Large intestine (tissue), 3 donors: ENCODE data around the gene ATP5MG. TPM values are rescaled to one million over a fixed set of nuclear protein-coding genes. Genes with fewer than 3 reads are reported as not detected.

Experiments
- DNase-seq, 2 donors: peaks; one replicate each; pipeline versions ENCODE4 v3.0.0 to v3.0.0-alpha.2; 2013
- H3K27ac ChIP-seq: one replicate; pipeline ENCODE4 v1.5.1; 2013; ENCODE audit warnings: low read length
- H3K27me3 ChIP-seq: 2 replicates; pipeline ENCODE4 v1.6.1; 2013; ENCODE audit warnings: low read length; ENCODE audit not compliant: control insufficient read depth, insufficient read depth
- H3K36me3 ChIP-seq: 2 replicates; pipeline ENCODE4 v1.6.1; 2013; ENCODE audit warnings: low read length; ENCODE audit not compliant: control insufficient read depth, insufficient read depth
- H3K4me1 ChIP-seq: one replicate; pipeline ENCODE4 v1.6.1; 2013; ENCODE audit warnings: low read length; ENCODE audit not compliant: control insufficient read depth, insufficient read depth
- H3K4me3 ChIP-seq: one replicate; pipeline ENCODE4 v1.5.1; 2013; ENCODE audit warnings: low read length
- H3K9me3 ChIP-seq: one replicate; pipeline ENCODE4 v1.6.1; 2013; ENCODE audit warnings: mild to moderate bottlenecking, low read depth, low read length, moderate library complexity; ENCODE audit not compliant: control insufficient read depth
- WGBS: methylation state at CpG from one replicate; pipeline ENCODE4 v1.1.5; 2013; ENCODE audit warnings: low lambda C conversion rate; ENCODE audit not compliant: insufficient coverage; 5-methylcytosine and 5-hydroxymethylcytosine counted together
- polyA plus RNA-seq: library from polyadenylated mRNA; unstranded; fragments of 120-200 nt; gene quantifications from one replicate; pipeline ENCODE4 v1.2.1, GENCODE V29; 2013

The ATP5MG gene
- polyA plus RNA-seq, 1 donor: 285 TPM

GRCh38 chr11:118373871-118374270 lies 27.5 kb upstream of the ATP5MG start:
- Histone ChIP-seq H3K36me3 (peaks cover 85% of the 10 kb centered on the region), H3K27me3 (no peaks in the 10 kb centered on the region), H3K4me3 (no peak overlapping the region), H3K4me1 (no peaks in the 10 kb centered on the region), H3K27ac (no peak overlapping the region), H3K9me3 (no peaks in the 10 kb centered on the region)
- no peak for DNase-seq
- no CpG with 5 or more reads among the region's 5 CpGs for WGBS

DNA sequence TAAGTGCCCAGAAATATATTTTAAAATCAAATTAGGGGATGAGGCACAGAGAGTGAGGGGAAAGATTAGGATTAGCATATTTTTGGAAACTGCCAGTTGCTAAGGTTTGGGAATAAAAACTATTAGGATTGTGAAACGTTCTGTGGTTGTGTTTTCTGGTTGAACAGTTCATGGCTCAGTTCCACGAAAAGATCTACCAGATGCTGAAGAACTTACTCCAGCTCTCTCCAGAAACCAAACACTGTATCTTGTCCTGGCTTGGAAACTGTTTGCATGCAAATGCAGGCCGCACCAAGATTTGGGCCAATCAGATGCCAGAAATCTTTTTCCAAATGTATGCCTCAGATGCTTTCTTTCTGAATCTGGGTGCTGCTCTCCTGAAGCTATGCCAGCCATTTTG lies 26.7 kb upstream of the ATP5MG start:
- WGBS: 100% methylated on average over 1 of the region's 3 CpGs
- H3K4me3 ChIP-seq: no peak overlapping the region
- no peak overlapping the region for H3K27ac ChIP-seq
- no peaks in the 10 kb centered on the region for H3K4me1 ChIP-seq
- DNase-seq: no peak
- peaks cover 85% of the 10 kb centered on the region for H3K36me3 ChIP-seq
- no peaks in the 10 kb centered on the region for H3K9me3 ChIP-seq
- no peaks in the 10 kb centered on the region for H3K27me3 ChIP-seq

DNA sequence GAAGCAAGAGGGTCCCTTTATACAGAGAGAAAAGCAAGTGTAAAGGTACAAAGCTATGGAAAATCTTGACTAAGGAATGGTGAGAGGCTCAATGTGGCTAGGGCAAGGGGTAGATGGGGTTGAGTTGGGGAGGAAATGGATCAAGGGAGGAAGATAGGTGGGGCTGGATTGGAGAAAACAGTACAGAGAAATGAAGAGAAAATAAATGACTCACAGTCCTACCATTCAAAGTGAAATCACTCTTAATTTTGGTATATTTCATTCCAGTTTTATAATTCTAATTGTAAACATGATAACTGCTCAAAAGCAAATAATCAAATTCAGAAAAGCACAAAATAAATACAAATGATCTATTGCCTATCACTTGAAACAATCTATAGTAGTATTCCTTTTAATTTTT lies 25.4 kb upstream of the ATP5MG start:
- Histone ChIP-seq H3K27me3 (no peaks in the 10 kb centered on the region), H3K9me3 (no peaks in the 10 kb centered on the region), H3K27ac (no peak overlapping the region), H3K4me1 (no peaks in the 10 kb centered on the region), H3K4me3 (no peak overlapping the region), H3K36me3 (peaks cover 86% of the 10 kb centered on the region)
- no peak for DNase-seq

DNA sequence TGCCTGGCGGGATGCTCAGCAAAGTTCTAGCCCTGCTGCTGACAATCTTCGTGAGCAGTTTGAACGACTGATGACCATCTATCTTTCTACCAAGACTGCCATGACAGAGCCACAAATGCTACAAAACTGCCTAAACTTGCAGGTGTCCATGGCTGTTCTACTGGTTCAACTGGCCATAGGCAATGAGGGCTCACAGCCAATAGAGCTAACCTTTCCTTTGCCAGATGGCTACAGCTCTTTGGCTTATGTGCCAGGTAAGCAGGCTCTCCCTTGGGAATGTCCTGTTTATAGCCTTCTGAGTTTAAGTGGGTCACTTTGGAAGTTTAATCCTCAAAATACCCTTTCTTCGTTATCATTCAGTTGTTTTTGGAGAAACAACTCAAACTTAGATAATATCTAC lies 21.9 kb upstream of the ATP5MG start:
- WGBS: 80% methylated on average over 1 of the region's 4 CpGs
- no peaks in the 10 kb centered on the region for H3K27me3 ChIP-seq
- no peaks in the 10 kb centered on the region for H3K9me3 ChIP-seq
- H3K4me3 ChIP-seq: no peak overlapping the region
- H3K36me3 ChIP-seq: peaks cover 84% of the 10 kb centered on the region
- no peak overlapping the region for H3K27ac ChIP-seq
- no peak for DNase-seq
- H3K4me1 ChIP-seq: no peaks in the 10 kb centered on the region

GRCh38 chr11:118380571-118380970 lies 20.8 kb upstream of the ATP5MG start:
- Histone ChIP-seq H3K4me1 (no peaks in the 10 kb centered on the region), H3K9me3 (no peaks in the 10 kb centered on the region), H3K27ac (no peak overlapping the region), H3K4me3 (no peak overlapping the region), H3K27me3 (no peaks in the 10 kb centered on the region), H3K36me3 (peaks cover 85% of the 10 kb centered on the region)
- no peak for DNase-seq

GRCh38 chr11:118382954-118383353 lies 18.5 kb upstream of the ATP5MG start:
- peaks cover 90% of the 10 kb centered on the region for H3K36me3 ChIP-seq
- no peaks in the 10 kb centered on the region for H3K9me3 ChIP-seq
- no peaks in the 10 kb centered on the region for H3K4me1 ChIP-seq
- H3K4me3 ChIP-seq: no peak overlapping the region
- no peaks in the 10 kb centered on the region for H3K27me3 ChIP-seq
- WGBS: no CpG with 5 or more reads among the region's 3 CpGs
- no peak overlapping the region for H3K27ac ChIP-seq
- no peak for DNase-seq

DNA sequence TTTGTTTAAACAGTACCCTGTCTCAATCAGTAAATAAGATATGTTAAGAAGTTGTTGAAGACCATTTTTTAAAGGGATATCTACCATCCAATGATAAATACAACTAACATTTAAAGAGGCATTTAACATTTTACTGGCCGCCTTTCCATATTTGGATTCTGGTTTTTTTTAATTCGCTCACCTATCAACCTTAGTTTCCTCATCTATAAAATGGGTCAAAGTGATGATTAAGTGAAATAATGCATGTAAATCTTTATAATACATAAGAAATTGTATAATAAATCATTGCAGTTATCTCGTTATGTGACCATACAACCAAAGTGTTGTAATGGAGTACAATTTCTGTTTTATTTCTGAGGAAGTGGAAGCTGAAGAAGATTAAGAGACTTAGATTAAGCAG lies 17.7 kb upstream of the ATP5MG start:
- H3K36me3 ChIP-seq: peaks cover 89% of the 10 kb centered on the region
- H3K9me3 ChIP-seq: no peaks in the 10 kb centered on the region
- H3K4me3 ChIP-seq: no peak overlapping the region
- no peak for DNase-seq
- no peaks in the 10 kb centered on the region for H3K27me3 ChIP-seq
- no peaks in the 10 kb centered on the region for H3K4me1 ChIP-seq
- WGBS: 100% methylated on average over 3 of the region's 3 CpGs
- no peak overlapping the region for H3K27ac ChIP-seq

DNA sequence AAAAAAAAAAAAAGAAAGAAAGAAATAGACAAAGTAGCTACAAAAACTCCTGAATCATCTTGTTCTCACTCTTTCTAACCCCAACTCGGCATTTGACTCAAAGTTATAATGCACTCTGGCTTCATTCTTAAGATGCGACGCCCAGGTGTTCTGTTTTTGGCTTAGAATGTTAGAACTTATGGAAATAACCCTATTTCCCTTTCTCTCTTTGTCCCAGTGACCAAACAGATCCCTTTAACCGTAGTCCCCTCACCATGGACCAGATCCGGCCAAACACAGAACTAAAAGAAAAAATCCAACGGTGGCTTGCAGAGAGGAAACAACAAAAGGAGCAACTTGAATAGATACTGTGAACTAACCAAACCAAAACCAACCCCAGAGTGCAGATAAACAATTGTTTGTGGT lies 5.3 kb upstream of the ATP5MG start:
- no peak for DNase-seq
- no peak overlapping the region for H3K27ac ChIP-seq
- H3K36me3 ChIP-seq: peaks cover 54% of the 10 kb centered on the region
- no peaks in the 10 kb centered on the region for H3K27me3 ChIP-seq
- H3K4me3 ChIP-seq: no peak overlapping the region
- WGBS: no CpG with 5 or more reads among the region's 6 CpGs
- H3K4me1 ChIP-seq: peaks cover 4% of the 10 kb centered on the region
- no peaks in the 10 kb centered on the region for H3K9me3 ChIP-seq

GRCh38 chr11:118397448-118397847 lies 4.0 kb upstream of the ATP5MG start:
- Histone ChIP-seq H3K9me3 (no peaks in the 10 kb centered on the region), H3K4me1 (peaks cover 4% of the 10 kb centered on the region), H3K4me3 (no peak overlapping the region), H3K27me3 (no peaks in the 10 kb centered on the region), H3K36me3 (peaks cover 42% of the 10 kb centered on the region), H3K27ac (no peak overlapping the region)
- no peak for DNase-seq

DNA sequence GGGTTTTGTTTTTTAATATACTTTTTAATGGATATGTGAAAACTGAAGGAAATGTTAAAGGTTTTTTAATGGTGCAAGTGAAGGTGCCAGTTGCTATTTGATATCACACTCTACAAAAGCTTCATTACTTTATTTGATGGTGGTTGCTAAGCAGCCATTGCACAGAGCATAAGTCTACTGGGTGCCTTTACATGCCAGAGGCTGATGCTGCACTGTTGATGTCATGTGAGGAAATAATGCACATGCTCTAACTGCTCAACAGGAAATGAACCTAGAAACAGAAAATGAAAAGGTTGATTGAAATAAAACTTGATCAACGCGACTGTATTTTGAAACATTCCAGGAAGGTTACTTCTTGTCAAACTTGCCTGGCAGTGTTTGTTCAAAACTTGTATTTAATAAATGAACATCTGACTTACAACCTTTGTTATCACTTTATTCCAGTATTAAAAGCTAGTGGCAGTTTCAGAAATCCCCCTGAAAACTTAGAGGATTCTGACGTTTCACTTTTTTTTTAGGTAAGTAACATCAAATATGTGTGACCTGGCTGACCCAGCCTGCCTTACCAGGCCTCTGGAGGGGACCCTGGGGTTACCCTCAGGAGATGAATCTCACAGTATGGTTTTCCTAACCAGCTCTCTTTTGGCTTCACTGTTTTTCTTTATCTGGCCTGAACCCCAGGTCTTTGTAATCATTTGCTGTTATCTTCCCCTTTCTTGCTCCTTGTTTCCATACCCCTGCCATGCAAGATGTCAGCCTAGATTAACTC lies 2.4 kb upstream of the ATP5MG start:
- Histone ChIP-seq H3K27me3 (no peaks in the 10 kb centered on the region), H3K9me3 (no peaks in the 10 kb centered on the region), H3K27ac (no peak overlapping the region), H3K4me3 (no peak overlapping the region), H3K4me1 (peaks cover 8% of the 10 kb centered on the region), H3K36me3 (peaks cover 27% of the 10 kb centered on the region)
- DNase-seq: no peak
- WGBS: 72% methylated on average over 3 of the region's 3 CpGs

- 0% methylated on average over 3 of the region's 22 CpGs for WGBS
- peak overlapping the region; percentile 93 for H3K4me3 ChIP-seq
- DNase-seq: peak in 1 of 2 donors; percentile 45
- no peaks in the 10 kb centered on the region for H3K27me3 ChIP-seq
- H3K4me1 ChIP-seq: peaks cover 8% of the 10 kb centered on the region
- H3K27ac ChIP-seq: peak overlapping the region; percentile 86
- H3K36me3 ChIP-seq: peaks cover 18% of the 10 kb centered on the region
- no peaks in the 10 kb centered on the region for H3K9me3 ChIP-seq
Observed at GRCh38 chr11:118401880-118402590, 629 bp downstream of the ATP5MG start.
